IPS DF 4.7 (cell line): ENCODE measurements around the gene SLC25A11.

Experiments
- DNase-seq: peaks from one replicate; pipeline ENCODE4 v3.0.0-alpha.2; 2013; ENCODE audit warnings: low spot score; ENCODE audit errors: extremely low read depth

SLC25A11 gene

GRCh38 chr17:4939796-4940554, at the start of gene SLC25A11, which contains the start of gene RNF167:
TSS of gene SLC25A11 (minus strand) at chr17:4940046. CDS start at chr17:4939910, 136 bp downstream.
TSS of gene RNF167 (plus strand) at chr17:4940268. CDS start at chr17:4940910, 642 bp downstream.
- peak; percentile 94 for DNase-seq

DNA sequence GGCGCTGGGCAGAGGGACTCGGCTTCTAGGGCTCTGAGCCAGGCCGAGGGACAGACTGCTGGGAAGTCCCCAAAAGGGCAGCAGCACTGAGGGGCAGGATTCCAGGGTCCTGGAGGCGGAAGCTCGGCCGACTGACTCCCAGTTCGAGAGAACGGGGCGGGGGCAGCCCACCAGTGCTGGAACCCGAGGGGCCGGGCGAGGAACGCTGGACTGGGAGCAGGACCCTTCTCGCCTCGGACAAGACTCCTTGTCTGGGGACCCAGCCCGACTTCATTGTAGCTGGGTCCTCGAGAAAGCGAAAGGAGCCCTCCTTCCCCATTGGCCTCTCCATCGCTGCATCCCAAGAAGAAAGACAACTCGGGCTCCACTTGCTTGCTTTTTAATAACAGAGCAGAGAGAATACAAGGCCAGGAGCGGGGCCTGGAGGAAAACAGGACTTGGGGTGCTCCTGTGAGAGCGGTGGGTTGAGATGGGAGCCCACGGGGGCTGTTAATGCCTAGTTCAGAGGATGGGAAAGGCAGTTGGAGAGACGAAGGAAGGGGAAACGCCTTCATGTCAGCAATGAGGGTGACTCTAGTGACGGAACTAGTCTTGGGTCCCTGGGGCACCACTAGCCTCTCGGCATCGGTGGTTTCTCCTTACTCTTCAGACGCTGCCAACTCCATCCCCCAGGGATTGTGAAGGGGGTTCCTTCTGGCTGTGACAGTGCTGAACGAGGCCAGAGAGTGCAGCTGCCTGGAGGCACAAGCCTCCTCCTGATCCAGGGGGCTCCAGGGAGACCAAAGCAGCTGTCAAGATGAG, 48.1 kb upstream of the SLC25A11 start:
- DNase-seq = no peak

GRCh38 chr17:4986951-4987766, 47.3 kb upstream of the SLC25A11 start, which contains the start of gene CAMTA2:
TSS of gene CAMTA2 (minus strand) at chr17:4987675. CDS start at chr17:4986222, 1,453 bp downstream.
- no peak for DNase-seq

GRCh38 chr17:4986403-4986802, 46.6 kb upstream of the SLC25A11 start:
- no peak for DNase-seq

DNA sequence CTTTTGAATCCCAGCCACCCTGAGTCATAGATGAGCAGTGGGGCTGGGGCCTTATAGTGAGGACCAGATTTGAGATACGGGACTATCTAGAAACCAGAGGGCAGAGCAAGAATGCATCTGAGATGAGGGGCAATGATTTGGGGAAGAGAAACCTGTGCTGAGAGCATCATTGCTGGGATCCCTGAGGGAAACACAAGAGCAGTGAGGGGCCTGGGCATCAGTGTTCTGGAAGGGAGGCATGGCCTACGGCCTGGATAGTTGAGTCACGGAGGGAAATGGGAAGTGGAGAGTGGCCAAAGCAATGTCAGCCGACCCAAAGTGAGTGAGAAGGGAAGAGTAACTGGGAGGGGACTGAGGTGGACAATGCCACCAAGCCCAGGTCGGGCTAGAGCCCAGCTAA, 42.5 kb upstream of the SLC25A11 start:
- DNase-seq = no peak

DNA sequence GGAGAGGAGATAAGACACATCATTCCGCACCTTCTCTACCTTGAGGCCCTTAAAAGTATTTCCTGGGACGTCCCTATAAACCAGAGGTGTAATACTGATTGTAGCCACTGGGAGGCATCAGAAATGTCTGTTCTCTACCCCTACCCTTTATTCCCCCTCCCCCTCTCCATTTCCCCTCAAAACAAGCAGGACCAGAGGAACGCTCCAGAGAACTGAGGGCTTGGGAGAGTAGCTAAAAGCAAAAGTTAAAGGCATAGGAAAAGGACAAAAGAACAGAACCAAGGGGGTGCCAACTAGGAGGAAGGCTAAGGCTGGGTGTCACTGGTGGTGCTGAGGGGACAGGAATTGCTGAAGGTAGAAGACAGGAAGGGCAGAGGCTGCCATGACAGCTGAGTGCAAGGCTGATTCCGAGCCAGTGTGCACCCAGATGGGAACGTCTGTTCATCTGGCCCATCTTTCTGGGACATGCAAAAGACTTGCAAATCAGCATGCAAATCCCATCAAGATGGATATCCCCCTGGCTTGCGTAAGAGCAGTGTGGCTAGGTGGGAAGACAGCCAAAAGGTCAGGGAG, 40.9 kb upstream of the SLC25A11 start:
- no peak for DNase-seq

DNA sequence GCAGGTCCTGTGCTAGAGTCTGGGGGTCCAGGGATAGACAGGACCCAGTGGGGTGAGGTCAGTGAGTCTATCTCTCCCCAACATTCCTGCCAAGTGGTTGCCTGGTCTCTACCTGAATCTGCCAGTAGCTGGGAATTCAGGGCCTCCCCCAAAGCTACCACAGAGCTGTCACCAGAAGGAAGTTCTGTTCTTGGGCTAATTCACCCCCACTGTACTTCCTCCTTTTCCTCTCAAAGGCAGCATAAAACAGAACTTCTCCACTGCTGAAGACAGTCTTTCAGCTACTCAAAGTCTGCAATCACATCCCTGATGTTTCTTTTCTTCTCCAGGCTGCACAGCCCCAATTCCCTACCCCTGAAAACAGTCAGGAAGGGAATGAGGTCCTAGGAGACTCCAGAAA, 38.9 kb upstream of the SLC25A11 start:
- no peak for DNase-seq

- DNase-seq = no peak
Observed at GRCh38 chr17:4974115-4974670, 34.3 kb upstream of the SLC25A11 start.

DNA sequence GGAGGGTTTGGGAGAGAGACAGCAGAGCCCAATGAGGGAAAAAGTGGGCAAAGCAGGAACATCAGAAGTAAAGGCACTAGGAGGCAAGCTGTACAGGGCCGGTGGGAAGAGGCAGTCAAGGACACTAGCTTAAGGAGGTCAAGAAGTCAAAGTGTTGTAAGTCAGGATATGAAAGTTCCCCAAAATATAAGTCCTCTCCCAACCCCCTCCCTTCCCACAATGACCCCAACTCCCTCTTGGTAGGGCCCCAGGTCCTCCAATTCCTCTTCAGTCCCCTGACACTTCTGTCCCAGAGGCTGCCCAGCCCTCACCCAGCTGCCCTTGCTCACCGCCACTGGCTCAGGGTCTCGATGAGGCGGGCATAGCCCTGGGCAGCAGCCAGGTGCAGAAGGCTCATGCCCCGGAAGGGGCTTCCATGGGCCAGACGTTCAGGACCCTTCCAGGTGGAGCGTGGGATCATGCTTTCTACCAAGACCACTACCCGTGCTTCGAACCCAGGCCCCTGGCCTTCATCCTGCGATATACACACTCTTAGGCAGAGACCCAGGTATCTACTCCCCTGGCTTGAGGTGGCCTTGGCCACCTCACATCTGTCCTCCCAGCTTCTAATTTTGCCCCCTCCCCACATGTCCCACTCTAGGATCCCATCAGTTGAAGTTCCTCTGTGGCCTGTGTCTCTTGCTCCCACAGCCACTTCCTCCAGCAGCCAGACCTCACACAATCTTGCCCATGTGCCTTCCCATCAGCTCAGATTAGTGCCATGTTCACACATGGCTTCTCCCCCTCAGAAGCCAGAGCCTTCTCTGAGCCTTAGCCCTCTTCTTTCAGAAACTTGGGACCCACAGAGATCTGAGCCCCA, 33.6 kb upstream of the SLC25A11 start:
- DNase-seq = no peak

DNA sequence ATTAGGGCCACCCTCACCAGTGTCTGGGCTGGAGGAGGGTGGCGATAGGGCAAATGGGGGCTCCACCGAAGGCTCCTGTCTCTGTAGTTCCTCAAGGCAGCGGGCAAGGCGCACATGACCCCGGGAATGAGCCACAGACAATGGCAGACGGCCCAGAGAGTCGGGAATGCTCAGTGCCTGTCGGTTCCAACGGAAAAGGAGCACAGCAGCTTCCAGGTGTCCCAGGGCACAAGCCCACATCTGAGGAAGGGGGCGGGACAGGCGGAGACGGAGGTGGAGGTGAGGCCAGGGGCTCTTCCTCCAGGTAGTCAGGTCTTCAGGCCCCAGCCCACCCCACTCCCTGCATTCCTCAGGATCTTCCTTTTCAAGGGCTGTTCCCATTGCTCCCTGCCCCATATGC, 32.9 kb upstream of the SLC25A11 start:
- no peak for DNase-seq

DNA sequence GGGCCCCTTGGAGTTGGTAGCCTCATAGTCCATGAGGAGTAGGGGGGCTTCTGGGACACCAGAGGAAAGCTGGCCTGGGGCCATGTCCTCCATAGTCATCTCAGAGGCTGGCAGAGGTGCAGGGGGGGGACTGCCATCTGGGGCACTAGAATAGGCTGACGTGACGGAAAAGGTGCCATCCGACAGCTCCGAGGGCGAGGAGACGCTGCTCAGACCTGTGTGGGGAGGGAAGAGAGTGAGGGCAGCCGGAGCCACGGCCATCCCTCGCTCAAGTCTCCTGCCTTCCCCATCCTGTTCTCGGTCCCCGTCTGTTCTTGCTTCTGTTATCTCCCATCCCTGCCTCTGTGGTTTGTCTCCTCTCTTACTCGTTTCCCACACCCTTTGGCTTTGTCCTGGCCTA, 32.5 kb upstream of the SLC25A11 start:
- DNase-seq = no peak

DNA sequence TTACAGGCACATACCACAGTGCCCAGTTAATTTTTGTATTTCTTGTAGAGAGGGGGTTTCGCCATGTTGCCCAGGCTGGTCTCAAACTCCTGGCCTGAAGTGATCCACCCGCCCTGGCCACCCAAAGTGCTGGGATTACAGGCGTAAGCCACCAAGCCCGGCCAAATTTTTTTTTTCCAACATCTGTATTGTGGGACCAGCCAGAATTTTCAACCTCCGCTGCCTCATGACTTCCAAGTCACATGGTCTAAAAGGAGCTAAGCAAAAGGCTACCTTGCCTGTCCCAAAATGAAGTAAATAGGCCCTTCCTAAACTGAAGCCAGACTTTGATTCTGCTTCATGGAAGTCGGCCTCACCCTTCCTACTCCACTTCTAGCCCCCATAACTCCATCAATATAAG, 32.0 kb upstream of the SLC25A11 start:
- no peak for DNase-seq

- DNase-seq = no peak
Observed at GRCh38 chr17:4970273-4970672, 30.4 kb upstream of the SLC25A11 start.

GRCh38 chr17:4969551-4970173, 29.8 kb upstream of the SLC25A11 start:
- no peak for DNase-seq

GRCh38 chr17:4969047-4969550, 29.3 kb upstream of the SLC25A11 start:
- DNase-seq = no peak

- DNase-seq = no peak
Observed at GRCh38 chr17:4968486-4969046, 28.7 kb upstream of the SLC25A11 start.

DNA sequence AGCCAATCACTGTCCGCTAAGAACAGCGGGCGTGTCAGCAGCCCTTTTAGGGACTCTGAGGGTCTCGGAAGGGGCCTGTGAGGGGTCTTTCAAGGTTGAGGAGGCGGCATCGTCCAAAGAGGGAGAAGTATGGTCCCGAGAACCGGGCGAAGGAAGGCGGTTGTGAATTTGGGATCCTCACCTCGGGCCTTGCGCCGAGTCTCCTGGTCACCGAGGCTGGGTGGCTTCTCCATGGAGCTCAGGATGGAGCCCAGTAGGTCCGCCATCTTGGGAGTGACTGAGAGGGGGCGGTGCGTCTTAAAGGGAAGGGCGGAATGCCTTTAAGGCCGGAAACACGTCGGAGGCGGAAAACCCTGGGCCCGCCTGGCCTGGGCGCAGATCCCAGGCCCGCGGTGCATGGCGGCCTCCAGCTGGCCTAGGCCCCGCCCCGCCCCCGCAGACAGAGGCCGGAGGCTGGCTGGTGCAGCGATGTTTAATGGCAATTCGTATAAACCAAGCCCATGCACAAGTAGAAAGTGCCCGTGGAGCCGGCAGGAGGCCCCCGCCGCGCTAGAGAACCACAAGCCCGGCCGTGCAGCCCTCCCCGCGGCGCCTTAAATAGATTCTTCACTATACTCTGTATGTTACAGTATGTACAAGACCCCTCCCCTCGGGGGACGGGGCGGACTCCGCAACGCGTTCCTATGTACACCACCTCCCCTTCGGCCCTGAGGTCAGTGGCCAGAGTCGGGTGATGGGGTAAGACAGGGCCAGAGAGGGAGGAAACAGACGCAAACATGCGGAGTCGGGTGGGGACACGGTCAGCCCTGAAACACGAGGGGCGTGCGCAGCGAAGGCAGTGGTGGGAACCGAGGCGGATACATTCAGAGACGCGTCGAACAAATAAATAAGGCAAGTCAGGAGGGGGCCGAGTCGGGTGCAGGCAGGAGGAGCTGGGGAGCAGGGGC, 28.0 kb upstream of the SLC25A11 start, which contains the start of gene SPAG7:
TSS of gene SPAG7 (minus strand) at position 279 of the 947 bp plus-strand sequence. CDS start at position 266, 13 bp downstream.
- no peak for DNase-seq
